GM18861 (cell line): ENCODE measurements around the gene LRRC8E.

ENCODE experiments used
- ATAC-seq: cut with Tn5 transposase; IDR thresholded peaks from one replicate; pipeline ENCODE4 v1.9.1; 2021; ENCODE audit not compliant: unreplicated experiment

The LRRC8E gene

DNA sequence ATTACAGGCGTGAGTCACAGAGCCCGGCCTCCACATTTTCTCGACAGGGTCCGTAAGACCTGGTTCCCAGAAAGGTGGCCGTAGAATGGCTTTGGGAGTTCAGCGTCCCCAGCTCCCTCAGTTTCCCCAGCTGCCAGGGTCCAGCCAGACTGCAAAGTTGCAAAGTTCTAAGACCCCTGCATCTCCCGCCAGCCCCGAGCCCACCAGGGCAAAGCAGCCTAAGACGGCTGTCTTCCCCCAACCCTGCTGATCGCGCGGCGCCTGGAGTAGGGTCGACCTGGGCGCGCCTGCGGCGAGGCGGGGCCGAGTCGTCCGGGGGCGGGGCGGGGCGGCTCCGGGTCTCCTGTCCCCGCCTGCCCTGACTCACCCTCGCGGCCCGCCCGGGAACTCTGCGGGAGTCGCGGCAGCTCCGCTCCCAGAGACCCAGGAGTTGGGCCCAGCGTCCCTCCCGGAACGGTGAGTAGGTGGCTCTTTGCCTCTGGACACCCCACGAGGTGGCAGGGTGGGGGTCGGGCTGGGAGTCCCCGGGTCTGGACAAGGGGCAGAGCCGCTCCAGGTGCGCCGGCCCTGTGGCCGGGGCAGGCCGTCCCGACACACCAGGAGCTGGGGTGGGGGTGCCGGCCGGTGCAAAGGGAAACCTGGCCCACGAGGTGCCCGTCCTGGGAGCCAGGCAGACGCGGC lies at the start of gene LRRC8E:
Gene LRRC8E (plus strand): TSS at position 366 of the 681 bp plus-strand sequence. CDS start 7,094 bp downstream, outside the sequence.
- ATAC-seq = no peak

DNA sequence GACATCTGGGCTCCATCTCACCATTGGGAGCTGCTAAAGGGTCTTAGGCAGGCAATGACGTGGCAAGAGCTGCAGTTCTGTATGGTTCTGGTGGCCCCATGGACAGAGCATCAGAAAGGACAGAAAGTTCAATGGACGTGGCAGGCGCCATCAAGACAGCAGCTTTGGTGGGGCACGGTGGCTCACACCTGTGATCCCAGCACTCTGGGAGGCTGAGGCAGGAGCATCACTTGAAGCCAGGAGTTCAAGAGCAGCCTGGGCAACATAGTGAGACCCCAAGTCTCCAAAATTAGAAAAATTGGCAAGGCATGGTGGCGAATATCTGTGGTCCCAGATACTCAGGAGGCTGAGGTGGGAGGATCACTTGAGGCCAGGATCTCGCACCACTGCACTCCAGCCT lies 48.8 kb upstream of the LRRC8E start:
- no peak for ATAC-seq

DNA sequence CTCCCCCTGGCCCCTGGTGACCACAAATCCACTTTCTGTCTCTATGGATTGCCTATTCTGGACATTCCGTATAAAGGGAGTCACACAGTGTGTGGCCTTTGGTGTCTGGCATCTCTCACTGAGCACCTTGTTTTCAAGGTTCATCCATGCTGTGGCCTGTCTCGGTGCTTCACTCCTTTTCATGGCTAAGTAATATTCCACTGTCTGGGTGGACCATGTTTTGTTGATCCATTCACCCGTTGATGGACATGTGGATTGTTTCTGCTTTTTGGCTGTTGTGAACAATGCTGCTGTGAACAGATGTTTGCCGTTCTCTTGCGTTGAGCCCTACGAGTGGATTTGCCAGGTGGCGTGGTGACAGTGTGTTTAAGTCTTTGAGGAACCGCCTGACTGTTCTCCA lies 47.7 kb upstream of the LRRC8E start:
- ATAC-seq = no peak

DNA sequence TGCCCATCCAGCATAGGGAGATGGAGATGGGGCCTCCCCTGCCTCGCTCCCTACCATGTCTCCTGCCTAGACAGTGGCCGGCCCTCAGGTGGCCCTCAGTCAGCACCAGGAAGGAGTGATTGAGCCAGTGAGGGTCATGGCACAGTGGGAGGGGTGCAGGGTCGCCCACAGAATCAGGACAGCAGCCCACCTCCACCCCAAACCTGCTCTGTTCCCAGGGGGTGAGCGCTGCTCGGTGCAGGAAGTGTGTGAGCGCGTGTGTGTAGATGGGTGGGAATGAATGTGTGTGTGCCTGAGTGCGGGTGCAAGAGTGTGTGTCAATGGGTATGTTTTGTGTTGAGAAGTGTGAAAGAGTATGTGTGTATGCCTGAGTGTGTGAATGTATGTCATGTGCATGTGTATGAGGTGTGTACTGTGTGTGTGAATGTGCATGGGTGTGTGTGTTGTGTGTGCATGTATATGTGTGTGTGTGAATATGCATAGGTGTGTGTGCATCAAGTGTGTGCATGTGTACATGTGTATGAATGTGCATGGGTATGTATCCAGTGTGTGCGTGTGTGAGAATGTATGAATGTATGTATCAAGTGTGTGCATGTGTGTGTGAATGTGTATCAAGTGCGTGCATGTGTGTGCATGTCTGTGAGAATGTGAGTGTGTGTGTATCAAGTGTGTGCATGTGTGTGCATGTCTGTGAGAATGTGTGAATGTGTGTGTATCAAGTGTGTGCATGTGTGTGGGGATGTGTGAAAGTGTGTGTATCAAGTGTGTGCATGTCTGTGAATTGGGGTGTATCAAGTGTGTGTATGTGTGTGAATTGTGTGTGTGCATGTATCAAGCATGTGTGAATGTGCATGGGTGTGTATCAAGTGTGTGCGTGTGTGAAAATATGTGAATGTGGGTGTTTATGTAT lies 46.3 kb upstream of the LRRC8E start:
- no peak for ATAC-seq

DNA sequence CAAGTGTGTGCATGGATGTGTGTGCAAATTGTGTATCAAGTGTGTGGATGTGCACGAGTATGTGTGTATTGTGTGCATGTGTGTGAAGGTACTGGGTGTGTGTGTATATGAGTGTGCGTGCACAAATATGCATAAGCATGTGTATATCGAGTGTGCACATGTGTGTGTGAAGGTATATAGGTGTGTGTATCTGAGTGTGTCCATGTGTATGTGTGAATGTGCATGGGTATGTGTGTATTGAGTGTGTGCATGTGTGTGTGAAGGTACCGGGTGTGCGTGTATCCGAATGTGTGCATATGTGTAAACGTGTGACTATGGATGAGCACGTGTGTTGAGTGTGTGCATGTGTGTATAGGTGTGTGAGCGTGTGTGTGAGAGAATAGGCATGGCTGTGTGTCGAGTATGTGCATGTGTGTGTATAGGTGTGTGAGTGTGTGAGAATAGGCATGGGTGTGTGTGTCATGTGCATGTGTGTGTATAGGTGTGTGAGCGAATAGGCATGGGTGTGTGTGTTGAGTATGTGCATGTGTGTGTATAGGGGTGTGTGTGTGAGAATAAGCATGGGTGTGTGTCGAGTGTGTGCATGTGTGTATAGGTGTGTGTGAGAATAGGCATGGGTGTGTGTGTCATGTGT lies 45.5 kb upstream of the LRRC8E start:
- no peak for ATAC-seq

DNA sequence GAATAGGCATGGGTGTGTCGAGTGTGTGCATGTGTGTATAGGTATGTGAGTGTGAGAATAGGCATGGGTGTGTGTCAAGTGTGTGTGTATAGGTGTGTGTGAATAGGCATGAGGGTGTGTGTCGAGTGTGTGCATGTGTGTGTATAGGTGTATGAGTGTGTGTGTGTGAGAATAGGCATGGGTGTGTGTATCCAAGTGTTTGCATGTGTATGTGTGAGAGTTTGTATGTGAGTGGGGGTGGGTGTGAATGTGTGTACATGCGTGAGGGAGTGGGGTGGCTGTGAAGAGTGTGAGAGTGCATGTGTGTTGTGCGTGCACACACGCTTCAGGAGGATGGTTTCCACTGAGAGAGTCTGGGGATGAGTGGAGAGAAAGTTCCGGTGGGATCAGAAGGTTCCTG lies 44.8 kb upstream of the LRRC8E start:
- no peak for ATAC-seq

DNA sequence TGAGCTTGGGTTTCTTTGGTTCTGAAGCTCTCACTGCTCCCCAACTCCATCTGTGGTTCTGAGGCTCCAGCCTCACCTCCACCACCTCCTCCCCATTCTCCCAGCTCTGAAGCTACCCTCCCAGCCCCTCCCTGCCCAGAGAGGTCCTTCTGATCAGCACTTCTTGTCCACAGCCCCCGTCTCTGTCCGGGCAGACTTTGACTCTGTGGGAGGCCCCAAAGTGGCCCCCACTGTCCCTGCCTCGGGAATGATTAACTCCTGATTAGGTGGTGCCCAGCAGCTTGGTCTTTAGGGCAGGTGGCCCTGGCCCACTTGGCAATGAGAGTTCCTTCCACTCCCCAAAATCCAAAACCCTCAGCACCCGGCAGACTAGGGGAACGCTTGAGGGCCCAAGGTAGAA lies 43.9 kb upstream of the LRRC8E start:
- ATAC-seq = no peak

DNA sequence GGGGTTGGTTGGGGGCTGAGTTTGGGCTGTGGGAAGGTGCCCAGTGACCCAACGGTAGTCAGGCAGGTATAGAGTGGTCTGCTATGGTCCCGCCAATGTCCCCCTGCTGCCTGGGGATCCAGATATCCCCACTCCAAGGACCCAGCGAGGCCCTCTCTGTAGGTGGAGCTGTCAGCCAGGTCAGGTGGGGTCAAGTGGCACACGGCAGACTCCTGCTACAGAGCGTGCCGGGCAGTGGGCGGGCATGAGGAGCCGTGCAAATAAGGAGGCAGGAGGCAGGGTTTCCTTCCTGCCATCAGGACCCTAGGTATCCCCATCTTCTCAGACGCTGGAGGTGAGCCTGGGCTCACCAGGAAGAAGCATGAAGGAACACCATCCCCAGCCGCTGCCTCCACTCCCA lies 43.4 kb upstream of the LRRC8E start:
- ATAC-seq = no peak

DNA sequence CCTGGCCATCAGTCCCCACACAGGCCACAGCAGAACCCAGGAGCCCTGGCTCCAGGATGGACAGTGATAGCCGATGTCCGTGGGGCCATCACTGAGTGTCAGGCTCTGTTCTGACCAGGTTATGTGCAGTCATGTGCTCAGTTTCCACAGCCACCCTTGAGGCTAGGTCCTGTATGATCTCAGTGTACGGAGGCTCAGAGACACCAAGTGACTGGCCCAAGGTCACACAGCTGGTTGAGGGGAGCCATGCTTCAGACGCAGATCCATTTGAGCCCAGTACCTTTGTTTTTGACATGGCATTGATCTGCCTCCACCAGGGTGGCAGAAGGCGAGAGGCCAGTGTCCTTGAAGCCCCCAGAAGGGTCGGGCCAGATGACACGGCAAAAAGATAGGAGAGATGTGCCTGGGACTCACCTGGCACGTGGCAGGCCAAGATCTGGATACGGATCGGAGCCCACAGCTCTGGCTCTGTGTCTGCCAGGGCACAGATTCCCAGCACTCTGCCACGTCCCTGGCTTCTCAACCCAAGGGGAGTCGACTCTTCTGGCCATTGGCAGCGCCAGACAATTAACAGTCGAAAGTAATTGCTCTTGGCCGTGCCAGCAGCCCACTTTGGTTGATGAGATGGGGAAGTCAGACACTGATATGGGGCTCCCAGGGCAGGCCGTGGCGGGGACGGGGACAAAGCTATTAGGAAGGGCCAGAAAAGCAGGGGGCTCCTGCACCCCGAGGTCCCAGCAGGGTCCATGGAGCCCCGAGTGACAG lies 42.7 kb upstream of the LRRC8E start:
- ATAC-seq = no peak

DNA sequence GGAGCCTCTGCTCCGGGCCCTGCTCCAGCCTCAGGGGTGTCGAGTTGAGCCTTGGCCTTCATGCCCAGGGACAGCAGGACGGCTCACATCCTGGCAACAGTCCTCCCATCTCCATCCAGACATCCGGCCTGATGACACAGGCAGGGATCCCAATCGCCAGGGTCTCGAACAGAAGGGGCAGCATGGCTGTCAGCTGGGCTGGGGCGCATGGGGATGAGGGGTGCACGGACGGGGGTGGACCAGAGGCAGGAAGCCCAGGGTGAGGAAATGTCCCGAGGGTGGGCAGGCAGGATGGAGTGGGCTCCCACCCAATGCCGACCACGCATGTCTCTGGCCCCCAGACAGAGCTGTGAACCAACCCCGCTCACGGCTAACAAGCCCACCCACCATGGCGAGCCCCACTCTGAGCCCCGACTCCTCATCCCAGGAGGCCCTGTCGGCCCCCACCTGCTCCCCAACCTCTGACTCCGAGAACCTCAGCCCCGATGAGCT lies 42.1 kb upstream of the LRRC8E start:
- ATAC-seq = no peak

DNA sequence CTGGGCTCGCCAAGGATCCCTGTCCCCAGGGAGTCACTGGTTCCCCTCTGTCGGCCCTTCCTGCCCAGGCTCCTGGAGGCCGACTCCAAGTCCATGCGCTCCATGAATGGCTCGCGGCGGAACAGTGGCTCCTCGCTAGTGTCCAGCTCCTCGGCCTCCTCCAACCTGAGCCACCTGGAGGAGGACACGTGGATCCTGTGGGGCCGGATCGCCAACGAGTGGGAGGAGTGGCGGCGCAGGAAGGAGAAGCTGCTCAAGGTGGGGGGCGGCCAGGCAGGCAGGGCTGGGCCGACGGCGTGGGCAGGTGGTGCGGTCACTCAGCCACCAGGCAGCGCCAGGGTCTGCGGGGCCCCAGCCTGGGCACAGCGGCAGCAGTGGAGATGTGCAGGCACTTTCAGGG lies 40.6 kb upstream of the LRRC8E start:
- no peak for ATAC-seq

DNA sequence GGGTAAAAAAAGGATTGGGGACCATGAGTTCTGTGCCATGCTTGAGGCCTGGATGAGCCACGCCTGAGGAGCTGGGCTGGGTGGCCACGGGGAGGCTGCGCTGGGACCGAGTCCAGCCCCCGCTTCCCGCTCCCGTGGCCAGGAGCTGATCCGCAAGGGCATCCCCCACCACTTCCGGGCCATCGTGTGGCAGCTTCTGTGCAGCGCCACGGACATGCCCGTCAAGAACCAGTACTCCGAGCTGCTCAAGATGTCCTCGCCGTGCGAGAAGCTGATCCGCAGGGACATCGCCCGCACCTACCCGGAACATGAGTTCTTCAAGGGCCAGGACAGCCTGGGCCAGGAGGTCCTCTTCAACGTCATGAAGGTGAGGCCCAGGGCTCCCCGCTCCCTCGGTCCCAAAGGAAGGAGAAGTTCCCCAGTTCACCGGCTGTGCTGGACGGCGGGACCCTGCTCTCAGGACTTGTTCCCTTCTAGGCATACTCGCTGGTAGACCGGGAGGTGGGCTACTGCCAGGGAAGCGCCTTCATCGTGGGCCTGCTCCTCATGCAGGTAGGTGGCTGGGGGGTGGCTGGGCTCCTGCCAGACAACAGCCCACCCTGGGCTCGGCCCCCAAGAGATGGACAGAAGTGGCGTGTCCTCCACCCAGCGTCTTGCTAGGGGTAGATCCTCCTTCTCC lies 39.4 kb upstream of the LRRC8E start:
- no peak for ATAC-seq

DNA sequence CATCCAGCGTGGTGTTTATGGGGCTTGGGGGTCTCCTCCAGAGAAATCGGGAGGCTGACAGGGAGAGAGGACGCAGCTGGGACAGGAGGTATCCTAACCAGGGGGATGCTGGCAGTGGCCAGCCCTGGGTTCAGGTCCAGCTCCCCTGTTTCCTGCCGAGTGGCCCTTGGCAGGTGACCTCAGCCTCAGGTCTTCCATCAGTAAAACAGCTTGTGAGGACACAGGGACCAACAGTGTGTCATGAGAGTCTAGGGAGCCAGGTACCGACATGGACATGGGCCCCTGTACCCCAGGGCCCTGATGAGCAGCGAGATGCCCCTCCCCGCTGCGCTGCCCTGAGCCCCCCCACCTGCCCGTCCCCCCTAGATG lies 38.7 kb upstream of the LRRC8E start:
- ATAC-seq = no peak

DNA sequence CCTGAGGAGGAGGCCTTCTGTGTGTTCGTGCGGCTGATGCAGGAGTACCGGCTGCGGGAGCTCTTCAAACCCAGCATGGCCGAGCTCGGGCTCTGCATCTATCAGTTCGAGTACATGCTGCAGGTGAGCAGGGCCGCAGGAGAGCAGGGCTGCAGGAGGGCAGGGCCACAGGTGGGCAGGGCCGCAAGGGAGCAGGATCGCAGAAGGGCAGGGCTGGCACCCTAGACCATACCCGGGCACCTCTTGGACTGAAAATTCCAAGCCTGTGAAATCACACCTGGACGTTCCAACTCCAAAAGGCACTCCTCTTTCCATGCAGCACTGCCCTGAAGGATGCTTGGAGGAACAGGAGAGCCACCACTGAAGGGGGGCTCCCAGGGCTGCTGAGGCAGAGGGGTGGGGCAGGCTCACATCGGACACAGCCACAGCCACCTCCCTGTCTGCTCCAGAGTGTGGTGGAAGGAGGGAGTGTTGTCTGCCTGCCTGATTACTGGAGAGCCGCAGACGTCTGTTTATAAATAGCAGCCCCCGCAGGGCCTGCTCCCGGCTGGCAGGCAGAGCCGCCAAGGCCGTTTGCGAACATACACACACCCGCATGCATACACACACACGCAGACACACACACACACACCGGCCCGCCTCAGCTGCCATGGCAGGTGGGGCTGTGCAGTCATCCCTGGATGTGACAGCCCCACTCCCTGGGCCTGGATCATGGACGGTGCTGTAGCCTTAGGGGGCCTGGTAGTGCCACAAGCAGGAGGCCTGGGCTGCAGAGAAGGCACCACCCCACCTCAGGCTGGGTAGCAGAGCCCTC lies 38.1 kb upstream of the LRRC8E start:
- no peak for ATAC-seq

DNA sequence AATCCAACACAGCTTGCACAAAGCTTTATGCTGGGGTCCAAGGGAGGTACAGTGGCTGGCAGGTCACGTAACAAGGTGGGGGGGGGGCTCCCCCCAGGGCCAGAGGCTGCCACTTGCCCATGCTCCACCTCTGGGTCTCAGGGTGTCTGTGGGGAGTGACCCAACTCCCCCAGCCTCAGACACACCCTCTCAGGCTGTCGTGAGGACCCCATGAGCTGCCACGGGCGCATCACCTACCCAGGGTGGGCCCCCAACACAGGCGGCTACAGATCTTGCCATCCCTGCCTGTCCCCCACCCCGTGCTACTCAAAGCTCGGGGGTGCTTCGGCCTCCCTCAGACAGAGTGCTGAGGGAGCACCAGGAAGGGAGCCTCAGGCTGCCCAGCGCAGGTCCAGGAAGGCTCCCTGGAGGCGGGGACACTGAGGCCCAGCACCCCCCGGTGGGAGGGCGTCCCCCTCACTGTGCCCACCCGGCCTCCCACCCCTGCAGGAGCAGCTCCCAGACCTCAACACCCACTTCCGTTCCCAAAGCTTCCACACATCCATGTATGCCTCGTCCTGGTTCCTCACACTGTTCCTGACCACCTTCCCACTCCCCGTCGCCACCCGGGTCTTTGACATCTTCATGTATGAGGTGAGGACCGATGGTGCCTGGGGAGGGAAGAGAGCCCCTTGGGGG lies 37.2 kb upstream of the LRRC8E start:
- no peak for ATAC-seq

DNA sequence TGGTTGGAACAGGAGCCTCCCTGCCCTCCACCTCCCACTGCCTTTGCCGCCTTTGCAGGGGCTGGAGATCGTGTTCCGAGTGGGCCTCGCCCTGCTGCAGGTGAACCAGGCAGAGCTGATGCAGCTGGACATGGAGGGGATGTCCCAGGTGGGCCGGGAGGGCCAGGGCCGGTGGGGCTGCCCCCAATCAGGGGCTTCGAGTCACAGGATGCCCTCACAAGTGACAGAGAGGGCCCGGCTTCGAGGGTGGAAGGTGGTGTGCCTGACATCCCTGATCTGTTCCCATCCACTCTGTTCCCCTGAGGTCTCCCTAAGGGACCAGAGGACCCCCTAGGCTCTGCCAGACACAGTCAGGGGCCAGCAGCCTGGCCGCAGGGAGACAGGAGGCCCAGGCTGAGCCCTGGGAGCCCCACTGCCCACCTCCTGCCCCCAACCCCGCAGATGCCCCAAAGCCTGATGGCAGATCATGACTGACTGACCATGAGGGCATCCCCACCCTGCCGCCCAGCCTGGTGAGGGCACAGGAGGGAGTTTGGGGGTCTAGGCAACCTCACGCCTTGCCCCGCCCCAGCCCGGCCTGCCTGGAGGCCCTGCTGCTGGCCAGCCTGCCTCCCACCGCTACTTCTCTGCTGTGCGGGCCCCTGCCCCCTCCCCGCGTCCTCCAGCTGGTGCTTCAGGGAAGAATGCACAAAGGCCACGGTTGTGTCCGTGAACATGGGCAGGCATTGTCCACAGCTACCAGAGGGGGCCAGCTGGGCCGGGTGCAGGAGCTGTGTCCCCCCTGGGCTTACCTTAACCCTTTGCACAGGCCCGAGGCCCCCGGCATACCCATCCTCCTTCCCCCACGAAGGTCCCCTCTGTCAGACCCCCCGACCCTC lies 36.4 kb upstream of the LRRC8E start:
- no peak for ATAC-seq

DNA sequence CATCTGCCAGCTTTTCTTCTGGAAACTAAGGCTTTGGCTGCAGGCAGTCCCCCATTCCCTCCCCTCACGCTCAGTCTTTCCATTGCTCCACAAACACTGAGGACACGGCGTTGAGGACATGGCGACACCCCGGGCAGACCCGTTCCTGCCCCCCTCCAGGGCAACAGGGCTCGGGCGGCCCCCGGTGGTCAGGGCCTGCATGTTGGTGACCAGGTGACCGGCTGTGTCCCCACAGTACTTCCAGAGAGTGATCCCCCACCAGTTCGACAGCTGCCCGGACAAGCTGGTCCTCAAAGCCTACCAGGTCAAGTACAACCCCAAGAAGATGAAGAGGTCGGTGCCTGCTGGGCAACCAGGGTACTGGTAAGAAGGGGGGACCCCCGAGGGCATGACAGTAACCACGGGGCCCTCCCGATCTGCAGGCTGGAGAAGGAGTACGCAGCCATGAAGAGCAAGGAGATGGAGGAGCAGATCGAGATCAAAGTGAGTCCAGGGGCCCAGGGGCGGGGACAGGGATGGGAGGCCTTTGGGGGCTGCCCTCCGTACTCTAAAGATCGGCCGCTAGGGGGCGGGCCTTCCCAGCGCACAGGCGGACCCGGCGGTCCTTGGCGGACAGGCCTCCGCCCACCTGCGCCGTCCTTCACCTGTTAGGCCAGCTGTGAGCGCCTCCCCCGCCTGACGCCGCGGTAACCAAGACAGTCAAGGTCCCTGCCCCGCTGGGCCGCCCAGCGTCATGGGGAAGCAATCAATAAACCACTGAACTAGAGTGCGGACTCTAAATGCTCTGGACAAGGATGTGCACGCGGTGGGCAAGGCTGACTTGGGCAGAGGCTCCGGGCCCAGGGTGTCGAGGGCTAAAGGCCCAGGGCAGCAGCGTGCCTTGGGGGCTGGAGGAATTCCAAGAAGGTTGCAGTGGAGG lies 35.2 kb upstream of the LRRC8E start:
- ATAC-seq = no peak
